HG02938 (cell line): ENCODE measurements around the gene ABCA7.

Source experiments
- ATAC-seq: cut with Tn5 transposase; IDR thresholded peaks from one replicate; pipeline ENCODE4 v1.9.1; 2021; ENCODE audit warnings: mild to moderate bottlenecking, moderate library complexity; ENCODE audit not compliant: unreplicated experiment

The ABCA7 gene

DNA sequence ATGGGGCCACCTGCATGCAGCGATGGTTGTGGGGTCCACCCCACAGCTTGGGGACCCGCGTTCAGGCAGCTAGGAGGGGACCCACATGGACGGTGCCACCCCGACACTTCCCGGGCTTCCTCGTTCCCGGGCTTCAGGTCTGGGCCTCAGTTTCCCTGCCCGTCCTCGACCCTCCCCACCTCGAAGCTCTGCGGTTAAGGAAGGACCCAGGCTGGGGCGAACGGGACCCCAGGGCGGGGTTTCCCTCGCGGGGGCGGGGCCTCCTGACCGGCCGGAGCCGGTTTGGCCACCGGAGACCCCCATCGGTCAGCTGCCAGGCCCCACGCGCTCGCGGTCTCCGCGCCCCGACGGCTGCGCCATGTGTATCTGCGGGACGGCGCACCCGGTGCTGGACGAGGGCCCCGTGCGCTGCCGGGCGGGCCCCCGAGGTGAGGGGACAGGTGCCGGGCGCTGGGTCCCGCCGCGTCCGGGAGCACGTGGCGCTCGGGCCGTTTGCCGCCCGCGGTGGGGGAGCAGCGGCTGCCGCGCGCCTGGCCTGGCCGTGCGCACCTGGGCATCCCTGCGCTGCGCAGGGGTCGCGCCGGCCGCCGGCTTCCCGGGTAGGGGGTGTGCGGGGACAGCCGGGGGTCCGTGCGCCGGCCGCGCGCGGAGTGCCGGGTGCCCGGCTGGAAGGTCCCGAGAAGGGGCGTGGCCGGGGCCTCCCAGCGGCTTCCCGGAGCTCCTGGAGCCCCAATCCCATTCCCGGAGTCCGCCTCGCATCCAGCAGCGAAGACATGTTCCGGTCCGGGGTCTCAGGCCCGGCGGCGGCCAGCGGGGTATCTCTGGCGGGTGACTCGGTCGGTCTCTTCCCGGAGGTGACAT, 31.3 kb downstream of the ABCA7 start:
- no peak for ATAC-seq

- ATAC-seq, result no peak
These were observed 32.6 kb downstream of the ABCA7 start for GRCh38 chr19:1072371-1073015.

DNA sequence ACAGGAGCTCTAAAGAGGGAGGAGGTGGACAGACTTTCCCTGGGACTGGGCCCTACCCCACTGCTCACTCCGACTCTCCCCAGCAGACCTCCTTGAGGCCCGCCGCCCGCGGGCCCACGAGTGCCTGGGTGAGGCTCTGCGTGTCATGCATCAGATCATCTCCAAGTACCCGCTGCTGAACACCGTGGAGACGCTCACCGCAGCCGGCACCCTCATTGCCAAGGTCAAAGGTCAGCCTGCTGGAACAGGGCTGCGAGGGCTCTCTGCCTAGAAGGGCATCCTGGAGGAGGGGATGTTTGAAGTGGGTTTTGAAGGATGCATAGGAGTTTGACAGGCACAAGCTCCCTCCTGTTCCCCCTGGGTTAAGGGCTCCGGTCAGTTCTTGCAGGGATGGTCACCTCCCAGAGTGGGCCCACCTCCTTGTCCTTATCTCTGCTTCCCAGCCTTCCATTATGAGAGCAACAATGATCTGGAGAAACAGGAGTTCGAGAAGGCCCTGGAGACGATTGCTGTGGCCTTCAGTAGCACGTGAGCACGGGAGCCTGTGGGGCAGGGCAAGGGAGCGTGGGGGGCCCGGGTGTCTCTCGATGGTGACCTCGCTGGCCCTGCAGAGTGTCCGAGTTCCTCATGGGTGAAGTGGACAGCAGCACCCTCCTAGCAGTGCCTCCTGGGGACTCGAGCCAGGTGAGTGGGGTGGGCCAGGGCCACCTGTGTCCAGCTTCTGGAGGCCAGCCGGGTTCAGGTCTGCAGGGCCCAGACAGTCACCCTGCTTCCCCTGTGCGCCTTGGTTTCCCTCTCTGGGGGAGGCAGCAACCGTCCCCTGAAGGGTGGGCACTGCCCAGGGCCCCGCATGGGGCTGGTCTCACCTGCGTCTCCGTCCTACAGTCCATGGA, 33.4 kb downstream of the ABCA7 start:
- ATAC-seq, result no peak

DNA sequence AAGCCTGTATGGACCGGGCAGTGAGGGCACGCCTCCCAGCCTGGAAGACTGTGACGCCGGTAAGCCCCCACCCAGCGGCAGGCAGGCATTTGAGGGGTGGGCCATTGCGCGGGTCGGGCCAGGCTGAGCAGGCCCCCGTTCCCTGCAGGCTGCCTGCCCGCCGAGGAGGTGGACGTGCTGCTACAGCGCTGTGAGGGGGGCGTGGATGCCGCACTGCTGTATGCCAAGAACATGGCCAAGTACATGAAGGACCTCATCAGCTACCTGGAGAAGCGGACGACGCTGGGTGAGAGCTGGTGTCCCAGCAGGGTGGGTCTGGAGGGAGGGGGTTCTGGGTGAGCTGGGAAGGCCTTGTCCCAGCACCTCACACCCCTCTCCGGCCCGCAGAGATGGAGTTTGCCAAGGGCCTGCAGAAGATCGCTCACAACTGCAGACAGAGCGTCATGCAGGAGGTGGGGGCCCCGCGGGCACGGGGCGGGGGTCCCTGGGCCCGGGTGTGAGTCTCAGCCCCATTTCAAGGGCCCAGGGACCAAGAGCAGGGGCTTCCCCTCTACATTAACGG, 34.1 kb downstream of the ABCA7 start:
- no peak for ATAC-seq

DNA sequence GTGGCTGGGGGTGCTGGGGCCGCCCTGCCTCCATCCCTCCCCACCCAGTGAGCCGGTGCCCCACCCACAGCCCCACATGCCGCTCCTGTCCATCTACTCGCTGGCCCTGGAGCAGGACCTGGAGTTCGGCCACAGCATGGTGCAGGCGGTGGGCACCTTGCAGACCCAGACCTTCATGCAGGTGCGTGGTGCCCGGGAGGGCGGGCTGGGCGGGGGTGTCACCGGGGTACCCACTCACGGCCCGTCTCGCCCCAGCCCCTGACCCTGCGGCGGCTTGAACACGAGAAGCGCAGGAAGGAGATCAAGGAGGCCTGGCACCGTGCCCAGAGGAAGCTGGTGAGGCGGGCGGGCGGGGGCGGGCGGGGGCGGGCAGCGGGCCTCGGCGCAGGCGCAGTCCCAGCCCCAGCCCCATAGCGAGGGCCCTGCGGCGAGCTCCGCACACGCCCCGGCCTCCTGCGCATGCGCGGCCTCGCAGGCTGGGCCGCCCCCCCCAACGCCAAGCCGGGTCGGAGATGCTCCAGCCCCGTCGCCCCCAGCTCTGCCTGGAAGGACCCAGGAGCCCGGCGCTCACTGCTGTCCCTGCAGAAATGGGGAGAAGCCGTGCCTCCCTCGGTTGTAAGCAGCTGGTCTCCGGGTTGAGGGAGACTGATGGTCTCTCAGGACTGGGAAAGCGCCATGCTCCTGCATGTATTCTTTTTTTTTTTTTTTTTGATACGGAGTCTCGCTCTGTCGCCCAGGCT, 34.8 kb downstream of the ABCA7 start:
- ATAC-seq, result no peak

GRCh38 chr19:1076046-1076386, 36.1 kb downstream of the ABCA7 start:
- ATAC-seq, result no peak

- ATAC-seq, result no peak
These were observed 37.0 kb downstream of the ABCA7 start for GRCh38 chr19:1076951-1077350.

DNA sequence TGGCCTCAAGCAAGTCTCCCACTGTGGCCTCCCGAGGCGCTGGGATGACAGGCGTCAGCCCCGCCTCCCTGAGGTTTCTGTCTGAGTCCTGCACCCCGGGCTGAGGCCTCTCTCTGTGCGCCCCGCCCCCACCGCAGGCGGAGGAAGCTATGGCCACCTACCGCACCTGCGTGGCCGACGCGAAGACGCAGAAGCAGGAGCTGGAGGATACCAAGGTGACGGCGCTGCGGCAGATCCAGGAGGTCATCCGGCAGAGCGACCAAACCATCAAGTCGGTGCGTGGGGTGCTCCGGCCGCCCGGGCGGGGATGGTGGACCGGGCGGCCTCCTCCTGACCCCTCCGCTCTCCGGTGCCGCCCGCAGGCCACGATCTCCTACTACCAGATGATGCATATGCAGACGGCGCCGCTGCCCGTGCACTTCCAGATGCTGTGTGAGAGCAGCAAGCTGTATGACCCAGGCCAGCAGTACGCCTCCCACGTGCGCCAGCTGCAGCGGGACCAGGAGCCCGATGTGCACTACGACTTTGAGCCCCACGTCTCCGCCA, 39.7 kb downstream of the ABCA7 start:
- ATAC-seq, result no peak

- ATAC-seq, result no peak
These were observed 40.7 kb downstream of the ABCA7 start for GRCh38 chr19:1080360-1081161.

DNA sequence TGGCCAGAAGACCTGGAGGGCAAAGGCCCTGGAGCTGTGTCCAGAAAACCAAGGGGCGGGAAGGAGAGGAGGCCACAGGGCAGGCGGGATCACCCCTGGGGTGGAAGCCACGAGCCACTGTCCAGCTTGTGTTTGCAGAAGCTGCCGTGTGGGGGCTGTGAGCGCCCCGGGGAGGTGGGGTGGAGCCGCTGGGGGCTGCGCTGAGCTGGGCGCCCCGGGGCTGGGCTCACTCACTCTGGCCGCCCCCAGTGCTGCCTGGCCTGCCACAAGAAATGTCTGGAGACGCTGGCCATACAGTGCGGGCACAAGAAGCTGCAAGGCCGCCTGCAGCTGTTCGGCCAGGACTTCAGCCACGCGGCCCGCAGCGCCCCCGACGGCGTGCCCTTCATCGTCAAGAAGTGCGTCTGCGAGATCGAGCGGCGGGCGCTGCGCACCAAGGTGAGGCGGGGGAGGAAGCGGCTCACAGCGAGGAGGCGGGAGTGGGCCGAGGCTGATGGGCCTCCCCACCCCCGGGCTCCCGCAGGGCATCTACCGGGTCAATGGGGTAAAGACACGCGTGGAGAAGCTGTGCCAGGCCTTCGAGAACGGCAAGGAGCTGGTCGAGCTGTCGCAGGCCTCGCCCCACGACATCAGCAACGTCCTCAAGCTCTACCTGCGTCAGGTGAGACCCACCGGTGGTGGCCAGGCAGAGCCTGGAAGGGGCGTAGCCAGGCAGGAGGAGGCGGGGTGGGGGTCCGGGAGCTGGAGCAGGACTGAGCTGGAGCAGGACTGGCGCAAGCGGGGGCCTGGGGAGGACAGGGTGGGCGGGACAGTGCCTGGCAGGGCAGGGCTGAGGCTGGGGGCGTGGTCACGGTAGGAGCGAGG, 41.6 kb downstream of the ABCA7 start:
- ATAC-seq, result no peak

DNA sequence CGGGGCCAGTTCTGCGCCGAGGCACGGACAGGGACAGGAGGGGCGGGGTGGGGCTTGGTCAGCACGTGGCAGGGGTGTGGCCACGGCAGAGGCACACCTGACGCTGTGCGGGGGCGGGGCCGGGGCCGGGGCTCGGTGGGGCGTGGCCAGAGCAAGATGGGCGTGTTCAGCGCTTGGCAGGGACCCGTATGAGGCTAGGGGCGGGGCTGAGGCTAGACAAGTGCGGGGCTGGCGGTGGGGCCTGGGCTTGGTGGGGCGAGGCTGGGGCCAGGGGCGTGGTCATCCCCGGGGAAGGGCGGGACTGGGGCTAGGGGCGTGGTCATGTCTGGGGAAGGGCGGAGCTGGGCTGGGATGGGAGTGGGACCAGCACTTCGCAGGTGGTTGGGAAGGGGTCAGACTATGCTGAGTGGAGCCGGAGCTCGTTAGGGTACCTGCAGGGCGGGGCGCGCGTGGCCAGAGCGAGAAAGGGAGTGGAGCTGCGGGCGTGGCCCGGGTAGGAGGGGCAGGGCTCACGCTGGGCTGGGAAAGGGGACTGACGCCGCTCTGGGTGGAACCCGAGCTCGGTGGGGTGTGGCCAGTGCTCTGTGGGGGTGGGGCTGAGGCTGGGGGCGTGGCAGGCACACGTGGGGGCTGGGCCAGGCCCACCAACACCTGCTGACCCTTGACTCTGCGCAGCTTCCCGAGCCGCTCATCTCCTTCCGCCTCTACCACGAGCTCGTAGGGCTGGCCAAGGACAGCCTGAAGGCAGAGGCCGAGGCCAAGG, 42.4 kb downstream of the ABCA7 start:
- ATAC-seq, result no peak

- ATAC-seq, result no peak
These were observed 43.3 kb downstream of the ABCA7 start for GRCh38 chr19:1082928-1083816.

DNA sequence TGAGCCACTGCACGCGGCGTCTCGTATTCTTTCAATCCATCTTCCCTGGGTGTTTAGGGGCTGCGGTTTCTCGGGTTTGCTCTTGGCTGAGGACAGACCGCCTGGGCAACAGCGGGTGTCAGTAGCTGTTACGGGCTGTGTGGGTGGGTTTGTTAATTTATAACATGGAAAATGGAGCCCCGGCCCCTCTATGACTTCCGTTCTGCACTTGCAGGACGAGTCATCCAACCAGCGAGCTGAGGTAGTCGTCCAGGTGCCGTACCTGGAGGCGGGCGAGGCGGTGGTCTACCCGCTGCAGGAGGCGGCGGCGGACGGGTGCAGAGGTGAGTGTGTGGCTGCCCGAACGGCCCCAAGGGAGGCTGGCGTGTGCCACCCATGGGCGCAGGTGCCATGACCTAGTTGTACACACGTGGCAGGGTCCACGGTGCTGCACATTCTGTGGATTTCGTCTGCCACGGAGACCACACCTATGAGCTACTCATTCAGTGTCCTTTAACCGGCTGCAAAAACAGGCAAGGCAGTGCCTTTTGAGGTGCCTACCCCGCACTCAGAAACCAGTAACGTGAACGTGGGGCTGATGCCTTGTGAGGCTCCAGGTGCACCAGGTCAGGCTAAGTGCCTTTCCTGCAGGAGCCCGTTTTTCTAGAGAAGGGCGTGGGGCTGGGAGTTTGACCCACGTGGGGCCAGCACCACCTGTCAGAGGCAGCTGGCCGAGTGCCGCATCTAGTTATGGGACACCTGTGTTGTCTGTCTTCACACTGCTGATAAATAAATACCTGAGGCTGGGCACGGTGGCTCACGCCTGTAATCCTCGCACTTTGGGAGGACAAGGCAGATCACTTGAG, 44.3 kb downstream of the ABCA7 start:
- ATAC-seq, result no peak

GRCh38 chr19:1085053-1085658, 45.2 kb downstream of the ABCA7 start:
- no peak for ATAC-seq

GRCh38 chr19:1085676-1086442, 46.0 kb downstream of the ABCA7 start:
- ATAC-seq, result no peak
